ENCODE results near the gene RNU6-9.

GRCh38 chr19:888581-889385, 4.5 kb upstream of the RNU6-9 start:
- TF ChIP-seq POLR2A (IDR thresholded peaks at IDR 0.05) (no peak), CTCF (IDR thresholded peaks at IDR 0.05 in 8 of 11, conservative IDR thresholded peaks at IDR 0.05 in 3 of 11) (no peak), POLR2AphosphoS5 (IDR thresholded peaks at IDR 0.05) (peak in 2 of 3 donors; percentile 10 to 18)

Data from spleen (tissue), 7 donors.